CD4-positive, alpha-beta T cell treated with Interleukin-10 for 1 hour (primary cell): ENCODE results near the gene P2RX5.
"Not testable (repeated sequence)": the region's sequence is repeated elsewhere in the genome, so short reads cannot be mapped to it uniquely, and the experiment has no call there.

ENCODE experiments used
- DNase-seq: peaks from one replicate; pipeline ENCODE4 v3.0.0-alpha.2; 2020

The P2RX5 gene

DNA sequence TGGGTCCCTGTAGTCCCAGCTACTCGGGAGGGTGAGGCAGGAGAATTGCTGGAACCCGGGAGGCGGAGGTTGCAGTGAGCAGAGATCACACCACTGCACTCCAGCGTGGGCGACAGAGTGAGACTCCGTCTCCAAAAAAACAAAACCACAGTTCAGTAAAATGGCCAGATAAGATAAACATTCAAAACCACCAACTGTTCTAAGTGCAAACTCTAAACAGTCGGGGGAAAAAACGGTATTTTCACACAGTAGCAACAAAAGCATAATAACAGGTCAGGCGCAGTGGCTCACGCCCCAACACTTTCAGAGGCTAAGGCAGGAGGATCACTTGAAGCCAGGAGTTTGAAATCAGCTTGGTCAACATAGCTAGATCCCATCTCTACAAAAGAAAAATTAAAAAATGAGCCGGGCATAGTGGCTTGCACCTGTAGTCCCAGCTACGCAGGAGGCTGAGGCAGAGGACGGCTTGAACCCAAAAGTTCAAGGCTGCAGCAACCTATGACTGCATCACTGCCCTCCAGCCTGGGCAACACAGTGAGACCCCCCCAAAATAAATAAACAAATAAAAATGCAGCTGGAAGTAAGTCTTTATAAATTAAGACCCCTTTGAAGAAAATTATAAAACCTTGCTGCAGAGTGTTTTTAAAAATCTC, 17.0 kb upstream of the P2RX5 start:
- peak; percentile 19 for DNase-seq

DNA sequence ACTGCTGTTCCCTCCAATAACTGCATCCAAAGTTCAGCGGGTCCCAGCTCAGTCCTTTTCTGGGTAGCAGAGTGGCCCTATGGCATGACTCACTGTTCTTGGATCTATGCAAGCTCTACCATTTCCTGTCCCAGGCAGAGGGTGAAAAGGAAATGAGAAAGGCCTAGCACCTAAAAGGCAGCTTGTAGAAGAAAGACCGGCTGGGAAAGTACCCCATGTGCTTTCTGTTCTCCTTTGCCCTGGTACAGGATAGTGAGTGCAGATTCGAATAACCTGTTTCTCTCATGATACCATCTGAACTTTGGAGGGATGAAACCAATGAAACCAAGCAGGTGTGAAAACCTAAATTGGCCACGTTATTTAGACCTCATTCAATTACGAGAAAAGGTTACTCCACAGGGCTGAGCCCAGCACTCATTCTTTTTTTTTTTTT, 15.0 kb upstream of the P2RX5 start:
- peak; percentile 91 for DNase-seq

DNA sequence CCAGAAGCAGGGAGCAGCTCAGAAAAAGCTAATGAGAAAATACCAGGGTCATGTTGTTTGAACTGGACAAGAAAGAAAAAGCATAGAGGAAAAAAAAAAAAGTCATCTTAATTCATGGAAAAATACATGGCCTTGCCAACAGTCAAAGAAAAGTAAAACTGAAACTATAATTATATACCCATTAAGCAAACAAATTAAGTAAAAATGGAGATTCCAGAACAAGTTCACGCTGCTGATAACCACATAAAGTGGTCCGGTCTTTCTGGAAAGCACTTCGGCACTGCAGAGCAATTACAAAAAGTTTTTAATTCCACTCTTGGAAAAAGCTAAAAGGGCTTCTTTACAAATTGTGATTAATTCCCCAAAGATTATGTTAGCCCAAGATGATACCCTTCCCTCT, 12.4 kb upstream of the P2RX5 start:
- DNase-seq = no peak

DNA sequence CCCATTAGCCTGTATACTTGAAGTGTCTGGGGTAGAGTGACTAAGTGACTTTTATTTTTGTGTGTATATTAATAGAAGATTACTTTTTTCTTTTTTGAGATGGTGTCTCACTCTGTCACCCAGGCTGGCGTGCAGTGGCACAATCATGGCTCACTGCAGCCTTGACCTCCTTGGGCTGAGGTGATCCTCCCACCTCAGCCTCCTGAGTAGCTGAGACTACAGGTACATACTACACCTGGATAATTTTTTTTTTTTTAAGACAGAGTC, 9.7 kb upstream of the P2RX5 start:
- not testable (repeated sequence) for DNase-seq

DNA sequence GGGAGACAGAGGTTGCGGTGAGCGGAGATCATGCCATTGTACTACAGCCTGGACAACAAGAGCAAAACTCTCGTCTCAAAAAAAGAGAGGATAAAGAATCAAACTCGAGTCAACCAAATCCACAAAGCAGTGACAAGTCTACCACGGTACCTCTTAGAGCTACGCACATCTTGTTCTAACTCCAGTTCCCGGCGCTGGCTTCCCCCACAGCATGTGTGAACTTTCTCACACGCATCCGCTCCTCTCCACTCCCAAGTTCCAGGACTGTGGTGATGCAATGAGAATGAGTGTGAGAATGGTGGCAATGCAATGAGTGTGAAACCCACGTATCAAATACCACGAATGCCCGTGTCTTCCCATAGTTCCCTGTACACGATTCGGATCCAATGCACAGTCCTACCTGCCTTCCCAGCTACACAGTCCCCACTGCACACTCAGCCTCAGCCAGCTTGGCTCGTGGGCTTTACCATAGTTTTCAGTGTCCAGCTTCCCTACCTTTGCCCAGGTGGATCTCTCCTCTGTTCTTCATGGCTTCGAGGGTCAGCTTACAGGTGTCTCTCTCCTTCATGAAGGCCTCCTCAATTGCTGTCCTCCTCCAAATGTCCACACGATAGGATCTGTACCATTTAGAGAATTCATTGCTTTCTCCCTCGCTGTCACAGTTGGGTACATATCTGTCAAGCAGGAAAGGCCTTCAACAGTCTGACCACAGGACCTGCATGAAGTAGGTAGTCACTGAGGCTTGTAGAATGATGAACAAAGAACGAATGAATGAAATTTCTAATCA, 9.2 kb upstream of the P2RX5 start:
- DNase-seq = no peak

DNA sequence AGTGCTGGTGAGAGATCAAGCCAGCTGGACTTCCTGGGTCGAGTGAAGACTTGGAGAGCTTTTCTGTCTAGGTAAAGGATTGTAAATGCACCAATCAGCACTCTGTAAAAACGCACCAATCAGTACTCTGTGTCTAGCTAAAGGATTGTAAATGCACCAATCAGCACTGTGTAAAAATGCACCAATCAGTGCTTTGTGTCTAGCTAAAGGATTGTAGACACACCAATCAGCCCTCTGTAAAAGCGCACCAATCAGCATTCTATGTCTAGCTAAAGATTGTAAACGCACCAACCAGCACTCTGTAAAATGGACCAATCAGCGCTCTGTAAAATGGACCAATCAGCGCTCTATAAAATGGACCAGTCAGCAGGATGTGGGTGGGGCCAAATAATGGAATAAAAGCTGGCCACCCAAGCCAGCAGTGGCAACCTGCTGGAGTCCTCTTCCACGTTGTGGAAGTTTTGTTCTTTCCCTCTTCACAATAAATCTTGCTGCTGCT, 6.1 kb upstream of the P2RX5 start:
- not testable (repeated sequence) for DNase-seq

DNA sequence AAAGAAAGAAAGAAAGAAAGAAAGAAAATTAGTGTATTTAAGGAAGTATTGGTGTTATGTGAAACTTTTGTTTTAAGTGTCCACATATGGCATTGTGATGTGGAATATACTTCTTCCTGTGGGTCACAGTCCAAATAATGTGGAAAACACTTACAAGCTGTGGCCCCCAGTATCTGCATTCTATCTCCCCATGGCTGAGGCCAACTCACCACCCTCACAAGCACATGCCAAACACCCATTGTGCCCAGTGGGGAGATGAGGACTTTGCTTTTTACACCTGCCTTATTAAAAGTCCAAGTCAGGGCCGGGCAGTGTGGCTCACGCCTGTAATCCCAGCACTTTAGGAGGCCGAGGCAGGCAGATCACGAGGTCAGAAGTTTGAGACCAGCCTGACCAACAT, 4.0 kb upstream of the P2RX5 start:
- no peak for DNase-seq

DNA sequence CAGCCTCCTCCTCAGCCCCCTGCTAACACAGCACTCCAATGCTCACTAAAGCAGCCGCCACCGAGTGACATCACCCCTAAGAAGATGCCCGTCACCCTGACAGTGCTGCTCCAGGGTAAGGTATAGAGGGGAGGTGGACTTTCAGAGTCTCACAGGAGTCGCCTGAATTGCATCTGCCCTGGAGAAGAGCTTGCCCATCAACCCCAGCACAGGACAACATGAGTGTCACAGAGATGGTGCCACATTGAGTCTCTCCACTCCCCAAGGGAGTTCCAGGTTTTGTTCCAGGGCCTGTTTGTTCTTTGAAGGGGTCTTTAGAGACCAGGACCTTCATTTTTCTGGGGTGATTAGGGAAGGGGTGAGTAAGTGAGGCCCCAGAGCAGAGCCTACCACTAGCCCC, 2.2 kb upstream of the P2RX5 start:
- no peak for DNase-seq

DNA sequence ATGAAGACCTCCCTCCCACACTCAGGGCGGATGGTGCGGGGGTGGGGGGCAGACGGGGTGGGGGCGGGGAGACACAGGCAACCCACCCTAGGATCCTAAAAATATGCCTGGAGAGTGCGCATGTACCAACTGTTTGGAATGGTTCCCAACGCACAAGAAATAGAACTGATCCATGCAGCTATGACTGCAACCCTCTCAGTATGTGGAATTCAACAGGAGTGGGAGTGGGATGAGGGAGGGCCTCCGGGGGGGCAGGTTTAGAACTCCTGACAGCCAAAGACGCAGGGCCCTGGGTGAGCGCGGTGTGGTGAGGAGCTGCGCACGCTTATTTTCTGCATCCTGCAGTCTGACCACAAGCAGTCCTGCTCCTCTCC, 1.1 kb upstream of the P2RX5 start:
- DNase-seq = no peak

DNA sequence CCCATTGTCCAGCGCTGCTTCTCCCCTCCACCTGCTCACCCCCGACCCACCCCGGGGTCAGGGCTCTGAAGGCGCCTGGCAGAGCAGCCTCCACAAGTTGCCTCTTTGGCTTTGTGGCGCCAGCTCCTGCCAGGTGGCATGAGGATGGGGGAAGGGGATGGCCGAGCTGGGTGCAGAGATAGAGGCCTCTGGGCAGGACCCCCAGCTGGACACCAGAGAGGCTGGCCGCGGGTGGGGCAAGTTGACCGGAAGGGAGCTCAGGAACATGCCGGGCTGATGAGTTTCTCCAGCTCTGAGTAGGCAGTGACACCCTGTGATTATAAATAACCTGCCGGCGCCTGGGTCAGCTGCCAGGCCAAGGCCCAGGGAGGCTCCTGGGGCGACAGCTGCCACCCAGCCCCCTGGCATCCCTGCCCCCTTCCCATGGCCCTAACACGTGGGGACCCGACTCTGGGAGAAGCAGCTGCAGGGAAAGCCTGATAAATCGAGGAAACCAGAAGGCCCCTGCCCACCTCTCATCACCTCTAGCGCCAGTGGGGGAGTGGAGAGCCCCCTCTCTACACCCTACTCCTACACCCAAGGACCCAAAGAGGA, 729 bp downstream of the P2RX5 start:
- DNase-seq = no peak

DNA sequence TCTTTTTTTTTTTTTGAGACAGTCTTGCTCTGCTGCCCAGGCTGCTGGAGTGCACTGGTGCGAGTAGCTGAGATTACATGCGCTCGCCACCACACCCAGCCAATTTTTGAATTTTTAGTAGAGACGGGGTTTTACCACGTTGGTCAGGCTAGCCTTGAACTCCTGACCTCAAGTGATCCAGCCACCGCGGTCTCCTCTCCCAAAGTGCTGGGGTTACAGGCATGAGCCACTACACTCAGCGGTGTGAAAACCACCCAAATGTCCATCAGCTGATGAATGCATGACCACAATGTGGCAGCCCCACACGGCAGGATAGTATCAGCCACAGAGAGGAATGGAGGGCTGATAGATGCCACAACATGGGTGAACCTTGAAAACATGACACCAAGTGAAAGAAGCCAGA, 2.1 kb downstream of the P2RX5 start:
- DNase-seq = peak; percentile 48

DNA sequence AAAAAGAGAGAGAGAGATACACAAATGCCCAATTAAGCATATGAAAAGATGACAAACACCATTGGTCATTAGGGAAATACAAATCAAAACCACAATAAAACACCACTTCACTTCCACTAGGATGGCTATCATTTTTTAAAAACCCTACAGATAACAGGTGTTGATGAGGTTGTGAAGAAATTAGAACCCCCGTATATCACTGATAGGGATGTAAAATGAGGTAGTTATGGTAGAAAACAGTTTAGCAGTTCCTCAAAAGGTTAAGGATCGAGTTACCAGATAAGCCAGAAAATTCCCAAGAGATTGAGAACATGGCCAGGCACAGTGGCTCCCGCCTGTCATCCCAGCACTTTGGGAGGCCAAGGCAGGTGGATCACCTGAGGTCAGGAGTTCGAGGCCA, 2.8 kb downstream of the P2RX5 start:
- no peak for DNase-seq

DNA sequence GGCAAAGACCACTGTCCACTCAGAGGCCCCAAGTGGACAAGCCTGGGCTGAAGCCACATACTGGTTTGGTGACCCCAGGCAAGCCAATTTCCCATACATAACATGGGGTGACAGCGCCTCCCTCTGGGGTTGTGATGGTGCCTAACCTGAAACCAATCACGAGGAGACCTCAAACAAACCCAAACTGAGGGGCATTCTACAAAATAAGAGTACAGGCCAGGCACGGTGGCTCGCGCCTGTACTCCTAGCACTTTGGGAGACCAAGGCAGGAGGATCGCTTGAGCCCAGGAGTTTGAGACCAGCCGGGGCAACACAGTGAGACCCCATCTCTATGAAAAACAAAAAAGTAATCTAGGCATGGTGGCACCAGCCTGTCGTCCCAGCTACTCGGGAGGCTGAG, 3.6 kb downstream of the P2RX5 start:
- DNase-seq = no peak

DNA sequence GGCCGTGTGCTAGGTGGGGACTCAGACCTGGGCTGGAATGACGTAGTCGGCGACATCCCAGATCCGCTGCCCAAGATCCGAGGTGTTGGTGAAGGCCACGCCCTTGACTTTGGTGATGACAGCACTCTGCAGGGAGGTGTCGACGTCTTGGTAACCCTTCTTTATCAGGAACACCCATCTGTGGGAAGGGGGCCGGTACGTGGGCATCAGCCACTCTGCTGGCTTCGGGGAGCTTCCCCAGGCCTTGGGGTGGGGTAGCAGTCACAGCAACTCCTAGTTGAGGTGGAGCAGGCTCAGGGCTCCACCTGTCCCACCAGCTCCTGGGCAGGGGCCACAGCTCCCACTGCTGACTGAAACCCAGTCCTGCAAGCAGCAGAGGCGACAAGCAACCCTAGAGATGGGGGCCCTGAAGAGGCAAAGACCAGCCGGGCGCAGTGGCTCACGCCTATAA, 4.3 kb downstream of the P2RX5 start:
- no peak for DNase-seq

DNA sequence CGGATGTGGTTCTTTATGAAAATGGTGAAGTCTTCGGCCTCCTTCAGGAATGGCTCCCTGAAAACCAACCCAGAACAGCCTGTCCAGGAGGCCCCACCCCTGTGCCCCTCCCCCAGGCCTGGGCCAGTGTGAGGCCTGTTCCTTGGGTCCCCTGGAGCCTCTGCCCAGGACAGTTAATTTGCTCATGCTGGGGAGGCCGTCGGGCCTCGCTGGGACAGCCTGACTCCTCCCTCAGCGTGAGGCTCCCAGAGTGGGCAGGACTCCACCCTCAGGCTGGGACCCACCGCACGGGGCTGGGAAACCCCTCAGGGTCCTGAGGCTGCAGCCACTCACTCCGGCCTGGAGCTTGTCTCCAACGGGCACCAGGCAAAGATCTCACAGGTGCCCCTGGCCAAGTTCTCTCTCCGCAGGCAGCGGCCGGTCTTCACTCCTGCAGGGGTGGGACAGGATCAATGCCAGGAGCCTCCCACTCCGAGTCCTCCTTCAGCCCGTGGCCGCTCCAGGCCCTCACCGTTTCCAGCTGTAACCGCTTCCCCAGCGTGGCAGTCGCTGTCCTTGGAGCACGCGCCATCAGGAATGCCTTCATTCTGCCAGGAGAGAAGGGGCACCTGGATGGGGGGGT, 5.8 kb downstream of the P2RX5 start:
- DNase-seq = no peak

DNA sequence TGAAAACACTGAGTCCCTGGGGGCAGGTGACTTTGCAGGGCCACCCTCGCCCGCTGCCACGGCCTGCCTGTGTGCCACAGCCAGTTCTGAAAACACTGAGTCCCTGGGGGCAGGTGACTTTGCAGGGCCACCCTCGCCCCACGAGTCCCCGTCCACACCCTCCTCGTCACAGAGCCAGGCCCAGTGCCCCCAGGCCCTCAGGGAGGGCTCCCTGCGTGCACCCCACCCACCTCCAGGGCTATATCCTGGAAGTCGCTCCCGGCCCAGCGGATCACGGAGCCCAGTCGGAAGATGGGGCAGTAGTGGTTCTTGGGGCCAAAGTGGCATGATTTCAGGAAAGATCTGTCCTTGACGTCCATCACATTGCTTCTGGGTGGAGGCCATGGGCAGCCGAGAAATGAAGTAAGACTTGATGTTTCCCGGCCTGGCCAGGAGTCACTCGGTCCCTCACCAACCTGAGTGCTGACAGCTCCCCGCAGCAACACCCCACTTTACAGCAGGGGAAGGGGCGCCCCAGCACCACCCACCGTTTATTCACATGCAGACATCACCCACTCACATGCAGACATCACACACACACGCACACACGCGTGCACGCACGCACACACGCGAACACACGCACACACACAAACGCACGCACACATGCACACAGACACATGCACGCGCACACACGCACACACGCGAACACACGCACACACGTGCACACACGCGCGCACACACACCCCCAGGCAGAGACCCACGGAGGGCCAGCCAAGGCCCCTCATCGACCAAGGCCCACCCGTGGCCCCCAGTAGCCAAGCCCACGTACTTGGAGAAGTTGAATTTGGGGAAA, 6.5 kb downstream of the P2RX5 start:
- DNase-seq = no peak

DNA sequence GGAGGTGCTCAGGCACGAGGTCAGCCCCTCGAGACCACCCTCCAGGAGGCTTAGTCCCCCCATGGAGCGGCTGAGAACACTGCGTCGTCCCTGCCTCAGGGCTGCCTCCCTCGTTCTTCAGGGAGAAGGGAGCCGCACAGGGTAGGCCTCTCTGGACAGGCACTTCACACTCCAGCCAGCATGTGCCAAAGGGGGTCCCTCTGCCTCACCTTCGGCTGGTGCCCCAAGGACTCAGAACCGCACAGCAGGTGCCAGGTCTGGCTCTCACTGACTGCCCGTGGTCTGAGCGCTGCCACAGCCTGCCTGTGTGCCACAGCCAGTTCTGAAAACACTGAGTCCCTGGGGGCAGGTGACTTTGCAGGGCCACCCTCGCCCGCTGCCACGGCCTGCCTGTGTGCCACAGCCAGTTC, 7.1 kb downstream of the P2RX5 start:
- no peak for DNase-seq

DNA sequence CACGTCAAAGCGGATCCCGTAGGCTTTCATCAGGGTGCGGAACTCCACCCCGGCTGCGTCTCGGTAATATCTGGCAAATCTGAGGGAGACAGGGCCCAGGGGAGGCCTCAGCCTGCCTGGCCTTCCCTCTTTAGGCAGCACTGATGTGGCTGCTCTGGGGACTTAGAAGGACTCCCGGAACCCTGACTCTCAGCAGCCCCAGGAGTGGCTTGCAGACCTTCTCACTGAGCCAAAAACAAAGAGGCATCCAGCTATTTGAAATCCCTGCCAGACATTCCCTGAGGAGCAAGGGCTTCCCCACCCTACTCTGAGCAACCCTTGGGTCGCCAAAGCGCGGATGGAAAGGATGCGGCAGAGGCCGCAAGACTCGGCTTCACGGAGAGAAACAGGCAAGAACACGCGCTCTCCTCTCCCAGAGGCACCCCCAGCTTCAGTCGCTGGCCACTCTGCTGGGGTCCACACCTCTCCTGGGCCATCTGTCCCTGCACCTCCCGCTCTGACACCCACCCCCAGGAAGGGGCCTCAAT, 7.9 kb downstream of the P2RX5 start:
- no peak for DNase-seq

DNA sequence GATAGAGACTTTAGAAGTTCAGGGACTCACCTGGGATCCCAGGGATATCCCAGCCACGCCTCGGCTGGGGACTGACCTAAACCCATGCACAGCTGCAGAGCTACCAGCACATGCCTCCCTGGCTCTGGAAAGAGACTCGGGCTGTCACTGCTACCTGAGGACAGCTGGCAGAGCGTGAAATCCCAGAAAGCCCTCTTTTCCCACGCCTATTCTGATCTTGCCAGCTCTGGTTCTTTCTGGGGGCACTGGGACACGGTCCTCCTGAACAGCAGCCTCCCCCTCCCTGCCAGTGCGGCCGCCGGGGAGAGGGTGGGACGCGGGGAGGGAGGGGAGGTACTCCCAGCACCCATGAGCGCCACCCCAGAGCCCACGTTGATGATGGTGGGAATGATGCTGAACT, 10.8 kb downstream of the P2RX5 start:
- no peak for DNase-seq

DNA sequence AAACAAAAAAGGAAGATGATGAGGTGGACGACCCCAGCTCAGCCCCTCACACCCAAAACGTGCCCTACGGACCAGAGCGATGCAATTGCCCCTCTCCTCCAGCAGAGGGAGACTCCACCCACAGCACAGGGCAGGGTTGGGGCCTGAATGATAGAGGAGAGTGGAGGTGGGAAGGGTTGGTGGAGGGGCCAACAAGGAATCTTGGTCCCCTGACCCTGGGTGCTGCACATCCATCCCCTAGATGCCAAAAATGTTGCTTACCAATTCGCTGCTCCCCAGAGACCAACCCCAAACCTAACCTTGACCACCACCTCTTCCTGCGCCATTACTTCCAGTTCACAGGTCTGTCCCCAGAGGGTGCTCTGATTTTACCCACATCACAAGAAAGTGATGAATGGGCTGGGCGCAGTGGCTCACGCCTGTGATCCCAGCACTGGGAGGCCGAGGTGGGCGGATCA, 12.9 kb downstream of the P2RX5 start:
- DNase-seq = peak; percentile 65

DNA sequence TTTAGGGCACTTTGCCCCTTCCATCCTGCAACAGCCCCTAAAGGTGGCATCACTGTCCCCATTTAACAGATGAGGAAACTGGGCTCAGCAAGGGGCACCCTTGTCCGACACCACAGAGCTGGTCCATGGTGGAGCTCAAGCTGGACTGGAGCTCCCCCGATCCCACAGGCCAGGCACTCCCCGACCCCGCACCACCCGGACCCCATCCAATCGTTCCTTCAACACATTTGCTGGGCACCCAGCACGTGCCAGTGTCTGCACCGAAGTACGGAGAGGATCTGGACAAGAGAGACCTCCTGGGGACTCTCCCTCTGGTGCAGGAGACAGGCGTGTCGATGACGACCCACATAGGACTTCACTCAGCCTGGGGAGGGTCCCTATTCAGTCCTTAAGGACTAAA, 13.9 kb downstream of the P2RX5 start:
- DNase-seq = no peak

DNA sequence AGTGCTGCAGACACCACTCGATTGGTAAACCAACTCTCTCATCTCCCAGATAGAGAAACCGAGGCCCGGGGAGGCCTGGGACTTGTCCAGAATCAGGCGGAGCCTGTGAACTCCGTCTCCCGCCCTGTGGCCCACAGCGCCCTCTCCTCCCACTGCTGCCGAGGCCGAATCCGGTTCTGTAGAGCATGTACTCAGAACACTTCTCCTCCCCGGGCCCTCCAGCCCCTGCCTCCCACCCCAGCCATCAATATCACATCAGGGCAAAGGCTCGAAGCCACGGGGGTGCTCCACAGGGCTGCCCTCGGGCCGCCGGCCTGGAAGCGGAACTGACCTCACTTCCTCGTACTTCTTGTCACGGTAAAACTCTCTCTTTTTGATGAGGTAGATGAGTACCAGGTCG, 14.4 kb downstream of the P2RX5 start:
- no peak for DNase-seq

DNA sequence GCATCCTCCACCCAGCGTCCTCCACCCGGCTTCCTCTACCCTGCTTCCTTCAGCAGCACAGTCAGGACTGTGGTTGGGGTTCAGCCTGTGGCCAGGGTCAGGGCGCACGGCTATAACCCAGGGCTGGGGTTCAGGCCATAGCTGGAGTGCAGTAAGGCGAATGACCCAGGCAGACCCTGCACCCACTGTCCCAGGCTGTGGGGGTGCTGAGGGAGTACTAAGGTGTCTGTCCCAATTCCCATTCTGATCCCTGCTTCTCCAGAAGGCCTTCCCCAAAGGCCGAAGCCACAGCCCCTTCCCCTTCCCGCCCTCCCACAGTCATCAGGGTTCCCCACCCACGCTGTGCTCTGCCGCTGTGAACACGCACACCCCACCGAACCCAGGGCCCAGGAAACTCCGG, 14.9 kb downstream of the P2RX5 start:
- no peak for DNase-seq
